ENCODE results near the gene HIVEP3. TPM values are rescaled to one million over a fixed set of nuclear protein-coding genes. Genes with fewer than 3 reads are reported as not detected.

HIVEP3 gene
- total RNA-seq, 6 experiments from 2014 or later, result 1.4 to 3.9 (median 2.2) TPM

- ATAC-seq, result no peak
- 96% methylated on average over 5 of the region's 10 CpGs for WGBS (ENCODE audit: insufficient coverage, low coverage, low lambda C conversion rate, missing lambda C conversion rate)
- H3K27ac ChIP-seq, result no peak overlapping the region
- no peak overlapping the region for H3K4me3 ChIP-seq
- DNase-seq, result peak in 1 of 3 donors; percentile 44
- no peak for TF ChIP-seq CTCF (IDR thresholded peaks at IDR 0.05)
- TF ChIP-seq POLR2A (IDR thresholded peaks at IDR 0.05), result no peak
- no peaks in the 10 kb centered on the region for H3K27me3 ChIP-seq
- intact Hi-C loops (cut with DNase I), result no loop called here
- H3K36me3 ChIP-seq, result no peaks in the 10 kb centered on the region
- H3K9me3 ChIP-seq, result no peaks in the 10 kb centered on the region
- peaks cover 0 to 58% (median 18%) of the 10 kb centered on the region in 4 donors for H3K4me1 ChIP-seq
These were observed 438.3 kb downstream of the HIVEP3 start for GRCh38 chr1:41480204-41481108.

GRCh38 chr1:41479808-41480160 is 438.9 kb downstream of the HIVEP3 start:
- DNase-seq (peak in 1 of 3 donors; percentile 64), ATAC-seq (peak in 1 of 4 donors; percentile 17)
- no peak overlapping the region for H3K4me3 ChIP-seq
- no peak overlapping the region for H3K27ac ChIP-seq
- H3K36me3 ChIP-seq, result no peaks in the 10 kb centered on the region
- intact Hi-C loops (cut with DNase I), result no loop called here
- no peaks in the 10 kb centered on the region for H3K9me3 ChIP-seq
- WGBS (ENCODE audit: insufficient coverage, low coverage, low lambda C conversion rate, missing lambda C conversion rate), result 29% methylated on average over 3 of the region's 3 CpGs
- TF ChIP-seq POLR2A (IDR thresholded peaks at IDR 0.05), result no peak
- no peak for TF ChIP-seq CTCF (IDR thresholded peaks at IDR 0.05)
- H3K4me1 ChIP-seq, result peaks cover 0 to 56% (median 16%) of the 10 kb centered on the region in 4 donors
- H3K27me3 ChIP-seq, result no peaks in the 10 kb centered on the region

- ATAC-seq (peak in 1 of 4 donors; percentile 22), DNase-seq (peak in 2 of 3 donors; percentile 59 to 67)
- TF ChIP-seq CTCF (IDR thresholded peaks at IDR 0.05) (no peak), POLR2A (IDR thresholded peaks at IDR 0.05) (no peak)
- H3K4me3 ChIP-seq, result no peak overlapping the region
- H3K9me3 ChIP-seq, result no peaks in the 10 kb centered on the region
- H3K27ac ChIP-seq, result no peak overlapping the region
- H3K4me1 ChIP-seq, result peaks cover 0 to 51% (median 13%) of the 10 kb centered on the region in 4 donors
- intact Hi-C loops (cut with DNase I), result no loop called here
- no peaks in the 10 kb centered on the region for H3K36me3 ChIP-seq
- WGBS (ENCODE audit: insufficient coverage, low coverage, low lambda C conversion rate, missing lambda C conversion rate), result 92% methylated on average over 4 of the region's 19 CpGs
- H3K27me3 ChIP-seq, result no peaks in the 10 kb centered on the region
These were observed 439.5 kb downstream of the HIVEP3 start for GRCh38 chr1:41479000-41479807.

- Histone ChIP-seq H3K27me3 (no peaks in the 10 kb centered on the region), H3K4me3 (no peak overlapping the region), H3K27ac (no peak overlapping the region), H3K9me3 (no peaks in the 10 kb centered on the region), H3K36me3 (no peaks in the 10 kb centered on the region), H3K4me1 (peaks cover 0 to 44% (median 11%) of the 10 kb centered on the region in 4 donors)
- intact Hi-C loops (cut with DNase I), result no loop called here
- TF ChIP-seq POLR2A (IDR thresholded peaks at IDR 0.05), result no peak
- TF ChIP-seq CTCF (IDR thresholded peaks at IDR 0.05), result no peak
- DNase-seq (peak in 1 of 3 donors; percentile 33), ATAC-seq (no peak)
- 83% methylated on average over 10 of the region's 12 CpGs for WGBS (ENCODE audit: insufficient coverage, low coverage, low lambda C conversion rate, missing lambda C conversion rate)
These were observed 440.5 kb downstream of the HIVEP3 start for GRCh38 chr1:41478118-41478748.

Measured in right lobe of liver (tissue), 6 donors.